ENCODE results near the gene TSPAN9.

- no peak for TF ChIP-seq POLR2AphosphoS5 (IDR thresholded peaks at IDR 0.05; ENCODE audit: low read depth)
- TF ChIP-seq, protein P1, sequence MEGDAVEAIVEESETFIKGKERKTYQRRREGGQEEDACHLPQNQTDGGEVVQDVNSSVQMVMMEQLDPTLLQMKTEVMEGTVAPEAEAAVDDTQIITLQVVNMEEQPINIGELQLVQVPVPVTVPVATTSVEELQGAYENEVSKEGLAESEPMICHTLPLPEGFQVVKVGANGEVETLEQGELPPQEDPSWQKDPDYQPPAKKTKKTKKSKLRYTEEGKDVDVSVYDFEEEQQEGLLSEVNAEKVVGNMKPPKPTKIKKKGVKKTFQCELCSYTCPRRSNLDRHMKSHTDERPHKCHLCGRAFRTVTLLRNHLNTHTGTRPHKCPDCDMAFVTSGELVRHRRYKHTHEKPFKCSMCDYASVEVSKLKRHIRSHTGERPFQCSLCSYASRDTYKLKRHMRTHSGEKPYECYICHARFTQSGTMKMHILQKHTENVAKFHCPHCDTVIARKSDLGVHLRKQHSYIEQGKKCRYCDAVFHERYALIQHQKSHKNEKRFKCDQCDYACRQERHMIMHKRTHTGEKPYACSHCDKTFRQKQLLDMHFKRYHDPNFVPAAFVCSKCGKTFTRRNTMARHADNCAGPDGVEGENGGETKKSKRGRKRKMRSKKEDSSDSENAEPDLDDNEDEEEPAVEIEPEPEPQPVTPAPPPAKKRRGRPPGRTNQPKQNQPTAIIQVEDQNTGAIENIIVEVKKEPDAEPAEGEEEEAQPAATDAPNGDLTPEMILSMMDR (IDR thresholded peaks at IDR 0.05; ENCODE audit: insufficient read depth, low read length) = no peak
- no peak for TF ChIP-seq REST (IDR thresholded peaks at IDR 0.05; ENCODE audit: insufficient replicate concordance, low read depth)
- no peak for TF ChIP-seq GABPA (IDR thresholded peaks at IDR 0.05; ENCODE audit: low read depth)
Measured at GRCh38 chr12:3196488-3196887, 119.3 kb downstream of the TSPAN9 start.
